ENCODE measurements around the gene KRTAP4-12. TPM values are rescaled to one million over a fixed set of nuclear protein-coding genes. Genes with fewer than 3 reads are reported as not detected.
"Not testable (repeated sequence)": the region's sequence is repeated elsewhere in the genome, so short reads cannot be mapped to it uniquely, and the experiment has no call there.

The KRTAP4-12 gene
- total RNA-seq, 3 donors from 2014 or later = not detected

DNA sequence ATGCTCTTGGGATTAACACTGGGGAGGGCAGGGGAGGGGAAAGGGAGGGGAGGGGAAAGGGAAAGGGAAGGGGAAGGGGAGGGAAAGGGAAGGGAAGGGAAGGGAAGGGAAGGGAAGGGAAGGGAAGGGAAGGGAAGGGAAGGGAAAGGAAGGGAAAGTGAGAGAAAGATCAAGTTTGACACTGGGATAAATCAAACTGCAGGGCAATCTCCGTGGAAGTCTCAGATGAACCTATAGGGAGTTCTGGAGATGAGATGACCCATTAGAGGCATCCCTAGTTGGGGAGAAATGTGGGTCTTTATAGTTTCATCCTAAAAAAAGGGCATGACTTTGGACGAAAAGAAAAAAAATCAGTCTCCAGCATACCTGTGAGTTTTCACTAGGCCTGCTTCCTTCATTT, 2.2 kb downstream of the KRTAP4-12 start:
- TF ChIP-seq POLR2A (IDR thresholded peaks at IDR 0.05) (no peak), POLR2AphosphoS5 (IDR thresholded peaks at IDR 0.05) (no peak)
- TF ChIP-seq, protein P1, sequence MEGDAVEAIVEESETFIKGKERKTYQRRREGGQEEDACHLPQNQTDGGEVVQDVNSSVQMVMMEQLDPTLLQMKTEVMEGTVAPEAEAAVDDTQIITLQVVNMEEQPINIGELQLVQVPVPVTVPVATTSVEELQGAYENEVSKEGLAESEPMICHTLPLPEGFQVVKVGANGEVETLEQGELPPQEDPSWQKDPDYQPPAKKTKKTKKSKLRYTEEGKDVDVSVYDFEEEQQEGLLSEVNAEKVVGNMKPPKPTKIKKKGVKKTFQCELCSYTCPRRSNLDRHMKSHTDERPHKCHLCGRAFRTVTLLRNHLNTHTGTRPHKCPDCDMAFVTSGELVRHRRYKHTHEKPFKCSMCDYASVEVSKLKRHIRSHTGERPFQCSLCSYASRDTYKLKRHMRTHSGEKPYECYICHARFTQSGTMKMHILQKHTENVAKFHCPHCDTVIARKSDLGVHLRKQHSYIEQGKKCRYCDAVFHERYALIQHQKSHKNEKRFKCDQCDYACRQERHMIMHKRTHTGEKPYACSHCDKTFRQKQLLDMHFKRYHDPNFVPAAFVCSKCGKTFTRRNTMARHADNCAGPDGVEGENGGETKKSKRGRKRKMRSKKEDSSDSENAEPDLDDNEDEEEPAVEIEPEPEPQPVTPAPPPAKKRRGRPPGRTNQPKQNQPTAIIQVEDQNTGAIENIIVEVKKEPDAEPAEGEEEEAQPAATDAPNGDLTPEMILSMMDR (IDR thresholded peaks at IDR 0.05) = no peak
- no peak for DNase-seq (ENCODE audit: low spot score in 2 of 2)
- intact Hi-C loops (cut with DNase I; ENCODE audit: low total_unique reads) = no loop called here
- Histone ChIP-seq H3K9me3 (no peaks in the 10 kb centered on the region), H3K27ac (no peak overlapping the region), H3K36me3 (no peaks in the 10 kb centered on the region), H3K4me1 (no peaks in the 10 kb centered on the region), H3K27me3 (no peaks in the 10 kb centered on the region), H3K4me3 (no peak overlapping the region)

DNA sequence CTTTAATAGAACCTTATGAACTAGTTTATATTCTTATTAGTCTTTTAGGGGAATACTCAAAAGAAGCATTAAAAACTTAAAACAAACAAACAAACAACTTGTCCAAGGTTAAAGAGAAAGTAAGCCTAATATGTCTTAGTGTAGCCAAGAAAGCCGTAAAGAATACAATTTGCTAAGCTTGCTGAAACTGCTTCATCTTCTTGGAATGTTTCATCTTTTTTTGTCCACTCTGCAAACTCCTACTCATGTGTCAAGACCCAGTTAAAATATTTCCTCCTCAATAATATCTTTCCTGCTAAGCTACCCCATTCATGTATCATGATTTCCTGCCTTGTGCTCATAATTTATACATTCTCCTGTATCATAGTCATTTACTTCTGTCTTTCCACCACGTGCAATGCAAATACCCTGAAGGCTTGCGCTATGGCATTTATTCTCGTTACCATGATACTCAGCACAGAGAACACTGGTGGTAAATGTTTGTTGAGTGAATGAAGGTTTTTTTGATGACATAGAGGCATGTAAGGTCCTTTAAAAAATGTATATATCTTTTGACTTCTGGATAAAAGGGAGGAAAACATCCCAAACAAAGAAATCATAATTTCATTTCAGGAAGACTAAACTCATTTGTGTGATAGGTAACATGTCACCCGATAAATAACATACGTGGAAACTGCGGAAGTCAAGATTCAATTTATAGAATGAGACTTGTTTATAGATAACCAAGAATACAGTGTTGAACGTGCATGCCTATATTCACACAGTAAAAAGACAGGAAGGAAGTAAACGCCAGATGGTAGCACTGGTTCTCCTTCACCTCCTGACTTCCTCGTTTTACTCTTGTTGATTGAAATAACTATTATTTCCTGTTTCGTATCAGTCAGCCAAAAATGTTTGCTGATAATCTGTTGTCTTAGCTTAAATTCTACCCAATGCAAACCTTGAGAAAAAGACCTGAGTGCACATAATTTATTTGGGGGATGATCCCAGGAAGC, 4.0 kb downstream of the KRTAP4-12 start:
- H3K36me3 ChIP-seq; intact Hi-C loops (cut with DNase I; ENCODE audit: low total_unique reads): not testable (repeated sequence)

DNA sequence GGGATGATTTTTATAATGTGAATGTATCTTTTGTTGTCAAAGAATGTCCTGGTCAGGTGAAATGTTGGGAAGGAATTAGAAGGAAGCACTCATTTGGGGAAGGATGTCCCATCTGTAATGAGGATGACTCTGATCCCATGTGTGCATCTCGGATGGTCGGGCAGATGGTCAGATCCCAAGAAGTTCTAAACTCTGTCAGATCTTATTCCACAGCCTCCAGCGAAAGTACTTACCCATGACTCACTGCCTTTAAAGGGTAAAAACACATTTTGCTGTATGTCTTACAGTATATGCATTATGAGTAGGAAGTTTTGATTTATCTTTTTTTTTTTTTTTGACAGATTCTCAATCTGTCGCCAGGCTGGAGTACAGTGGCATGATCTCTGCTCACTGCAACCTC, 5.3 kb downstream of the KRTAP4-12 start:
- Histone ChIP-seq H3K27ac (no peak overlapping the region), H3K27me3 (no peaks in the 10 kb centered on the region), H3K36me3 (no peaks in the 10 kb centered on the region), H3K4me3 (no peak overlapping the region), H3K4me1 (no peaks in the 10 kb centered on the region), H3K9me3 (no peaks in the 10 kb centered on the region)
- intact Hi-C loops (cut with DNase I; ENCODE audit: low total_unique reads) = no loop called here
- no peak for DNase-seq (ENCODE audit: low spot score in 2 of 2)
- TF ChIP-seq POLR2A (IDR thresholded peaks at IDR 0.05) (no peak), POLR2AphosphoS5 (IDR thresholded peaks at IDR 0.05) (no peak)
- TF ChIP-seq, protein P1 (IDR thresholded peaks at IDR 0.05) = no peak

More for the DNA sequence above, 4.0 kb downstream of the KRTAP4-12 start:
- DNase-seq (ENCODE audit: low spot score in 2 of 2); H3K27me3 ChIP-seq; H3K4me1 ChIP-seq; H3K9me3 ChIP-seq; H3K27ac ChIP-seq; H3K4me3 ChIP-seq: not testable (repeated sequence)

DNA sequence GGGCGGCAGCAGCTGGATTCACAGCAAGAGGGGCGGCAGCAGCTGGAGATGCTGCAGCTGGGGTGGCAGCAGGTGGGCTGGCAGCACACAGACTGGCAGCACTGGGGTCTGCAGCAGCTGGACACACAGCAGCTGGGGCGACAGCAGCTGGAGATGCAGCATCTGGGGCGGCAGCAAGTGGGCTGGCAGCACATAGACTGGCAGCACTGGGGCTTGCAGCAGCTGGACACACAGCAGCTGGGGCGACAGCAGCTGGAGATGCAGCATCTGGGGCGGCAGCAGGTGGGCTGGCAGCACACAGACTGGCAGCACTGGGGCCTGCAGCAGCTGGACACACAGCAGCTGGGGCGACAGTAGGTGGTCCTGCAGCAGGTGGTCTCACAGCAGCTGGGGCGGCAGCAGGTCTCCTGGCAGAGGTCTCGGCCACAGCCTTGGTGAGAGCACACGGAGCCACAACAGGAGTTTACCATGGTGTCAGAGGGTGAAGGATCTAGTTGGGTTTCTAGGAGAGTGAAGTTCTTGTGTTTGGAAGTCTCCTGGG, 6.1 kb downstream of the KRTAP4-12 start, which contains the start of gene KRTAP4-11:
Gene KRTAP4-11 (minus strand): TSS at position 528 of the 541 bp plus-strand sequence. CDS start 58 bp downstream, at position 470.
- H3K36me3 ChIP-seq; H3K27me3 ChIP-seq; intact Hi-C loops (cut with DNase I; ENCODE audit: low total_unique reads); DNase-seq (ENCODE audit: low spot score in 2 of 2); H3K4me3 ChIP-seq; H3K9me3 ChIP-seq; H3K4me1 ChIP-seq; H3K27ac ChIP-seq: not testable (repeated sequence)

DNA sequence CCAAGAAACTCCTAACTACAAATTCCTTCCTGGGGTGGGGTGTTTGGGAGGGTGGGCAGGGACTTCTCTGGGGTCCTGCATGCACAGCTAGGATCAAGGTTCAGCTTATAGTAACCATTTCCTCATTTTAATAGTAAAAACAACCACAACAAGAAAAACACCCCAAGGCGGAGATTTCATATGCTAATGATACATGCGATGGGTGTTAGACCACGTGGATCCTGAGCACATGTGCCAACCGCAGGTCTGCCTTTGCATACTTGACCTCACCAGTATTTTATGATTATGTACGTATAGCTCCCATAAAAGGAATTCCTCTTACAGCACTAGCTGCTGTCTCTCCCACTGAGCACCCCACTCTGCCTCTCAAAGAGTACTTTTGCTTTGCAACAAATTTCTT, 7.7 kb downstream of the KRTAP4-12 start:
- intact Hi-C loops (cut with DNase I; ENCODE audit: low total_unique reads) = no loop called here
- Histone ChIP-seq H3K27me3 (no peaks in the 10 kb centered on the region), H3K4me1 (no peaks in the 10 kb centered on the region), H3K36me3 (no peaks in the 10 kb centered on the region), H3K4me3 (no peak overlapping the region), H3K9me3 (no peaks in the 10 kb centered on the region), H3K27ac (no peak overlapping the region)
- TF ChIP-seq POLR2AphosphoS5 (IDR thresholded peaks at IDR 0.05) = no peak
- no peak for TF ChIP-seq POLR2A (IDR thresholded peaks at IDR 0.05)
- TF ChIP-seq, protein P1 (IDR thresholded peaks at IDR 0.05) = no peak
- no peak for DNase-seq (ENCODE audit: low spot score in 2 of 2)
